ENCODE measurements around the gene TRABD2B.

TRABD2B gene

DNA sequence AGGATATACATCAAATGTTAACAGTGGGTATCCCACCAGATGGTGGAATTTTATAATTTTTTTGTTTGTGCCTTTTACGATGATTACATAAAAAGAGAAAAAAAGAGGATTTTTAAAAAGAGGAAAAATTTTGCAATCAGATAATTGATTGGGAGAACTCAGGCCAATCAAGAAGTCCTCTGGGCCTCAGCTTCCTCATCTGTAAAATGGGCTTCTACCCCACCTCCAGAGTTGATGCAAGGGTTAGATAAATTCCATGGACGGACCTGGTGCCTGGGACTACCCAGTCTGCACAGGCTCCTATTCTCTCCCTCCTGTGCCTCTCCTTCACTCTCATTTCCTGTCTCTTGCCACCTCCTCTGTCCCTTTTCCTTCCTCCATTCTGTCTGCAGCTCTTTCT is 88.9 kb downstream of the TRABD2B start:
- H3K27ac ChIP-seq (ENCODE audit: low read depth, low read length, severe bottlenecking): no peak overlapping the region
- H3K4me1 ChIP-seq (ENCODE audit: control insufficient read depth, insufficient read depth, low read length, poor library complexity, severe bottlenecking): no peaks in the 10 kb centered on the region
- H3K9me3 ChIP-seq (ENCODE audit: control insufficient read depth, low read length): no peaks in the 10 kb centered on the region
- no peaks in the 10 kb centered on the region for H3K36me3 ChIP-seq (ENCODE audit: control insufficient read depth, insufficient read depth, low read length)
- no peak overlapping the region for H3K4me3 ChIP-seq (ENCODE audit: extremely low read depth, insufficient read depth, low read length, poor library complexity, severe bottlenecking)
- 95 to 100% methylated on average over 1 to 2 of the region's 2 CpGs for WGBS, 2 experiments (ENCODE audit: insufficient coverage in 2 of 2)

DNA sequence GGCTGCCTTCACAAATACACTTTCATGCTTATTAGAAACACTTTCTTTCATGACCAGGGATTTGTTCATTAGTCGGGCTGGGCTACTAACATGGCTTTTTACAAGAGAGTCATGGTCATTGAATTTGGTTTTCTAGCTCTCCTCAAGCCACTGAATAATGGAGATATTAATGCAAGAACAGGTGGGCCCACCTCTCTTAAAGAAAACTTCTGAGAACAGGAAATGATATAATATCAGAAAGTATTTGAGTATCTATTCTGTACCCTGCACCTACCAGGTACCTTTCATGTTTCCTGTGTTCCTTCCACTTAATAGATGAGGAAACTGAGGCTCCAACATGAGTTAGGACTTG is 90.0 kb downstream of the TRABD2B start:
- H3K4me1 ChIP-seq (ENCODE audit: control insufficient read depth, insufficient read depth, low read length, poor library complexity, severe bottlenecking): no peaks in the 10 kb centered on the region

GRCh38 chr1:47906527-47907176 is 90.5 kb downstream of the TRABD2B start:
- 84 to 89% methylated on average over 11 of the region's 14 CpGs for WGBS, 2 experiments (ENCODE audit: insufficient coverage in 2 of 2)
- no peaks in the 10 kb centered on the region for H3K4me1 ChIP-seq (ENCODE audit: control insufficient read depth, insufficient read depth, low read length, poor library complexity, severe bottlenecking)
- H3K4me3 ChIP-seq (ENCODE audit: extremely low read depth, insufficient read depth, low read length, poor library complexity, severe bottlenecking): no peak overlapping the region
- no peaks in the 10 kb centered on the region for H3K36me3 ChIP-seq (ENCODE audit: control insufficient read depth, insufficient read depth, low read length)
- H3K27ac ChIP-seq (ENCODE audit: low read depth, low read length, severe bottlenecking): no peak overlapping the region
- H3K9me3 ChIP-seq (ENCODE audit: control insufficient read depth, low read length): no peaks in the 10 kb centered on the region

More for the DNA sequence above, 90.0 kb downstream of the TRABD2B start:
- H3K4me3 ChIP-seq (ENCODE audit: extremely low read depth, insufficient read depth, low read length, poor library complexity, severe bottlenecking): no peak overlapping the region
- H3K27ac ChIP-seq (ENCODE audit: low read depth, low read length, severe bottlenecking): no peak overlapping the region
- H3K9me3 ChIP-seq (ENCODE audit: control insufficient read depth, low read length): no peaks in the 10 kb centered on the region
- no CpG with 5 or more reads among the region's 1 CpG for WGBS, 2 experiments (ENCODE audit: insufficient coverage in 2 of 2)
- H3K36me3 ChIP-seq (ENCODE audit: control insufficient read depth, insufficient read depth, low read length): no peaks in the 10 kb centered on the region

- H3K36me3 ChIP-seq (ENCODE audit: control insufficient read depth, insufficient read depth, low read length): no peaks in the 10 kb centered on the region
- WGBS, 2 experiments (ENCODE audit: insufficient coverage in 2 of 2): 84 to 88% methylated on average over 2 of the region's 4 CpGs
- no peaks in the 10 kb centered on the region for H3K4me1 ChIP-seq (ENCODE audit: control insufficient read depth, insufficient read depth, low read length, poor library complexity, severe bottlenecking)
- no peak overlapping the region for H3K27ac ChIP-seq (ENCODE audit: low read depth, low read length, severe bottlenecking)
- no peaks in the 10 kb centered on the region for H3K9me3 ChIP-seq (ENCODE audit: control insufficient read depth, low read length)
- no peak overlapping the region for H3K4me3 ChIP-seq (ENCODE audit: extremely low read depth, insufficient read depth, low read length, poor library complexity, severe bottlenecking)
Observed at GRCh38 chr1:47906009-47906432, 91.2 kb downstream of the TRABD2B start.

- Histone ChIP-seq H3K4me3 (ENCODE audit: extremely low read depth, insufficient read depth, low read length, poor library complexity, severe bottlenecking) (no peak overlapping the region), H3K36me3 (ENCODE audit: control insufficient read depth, insufficient read depth, low read length) (no peaks in the 10 kb centered on the region), H3K27ac (ENCODE audit: low read depth, low read length, severe bottlenecking) (no peak overlapping the region), H3K9me3 (ENCODE audit: control insufficient read depth, low read length) (no peaks in the 10 kb centered on the region), H3K4me1 (ENCODE audit: control insufficient read depth, insufficient read depth, low read length, poor library complexity, severe bottlenecking) (no peaks in the 10 kb centered on the region)
Observed at GRCh38 chr1:47903723-47904122, 93.5 kb downstream of the TRABD2B start.

DNA sequence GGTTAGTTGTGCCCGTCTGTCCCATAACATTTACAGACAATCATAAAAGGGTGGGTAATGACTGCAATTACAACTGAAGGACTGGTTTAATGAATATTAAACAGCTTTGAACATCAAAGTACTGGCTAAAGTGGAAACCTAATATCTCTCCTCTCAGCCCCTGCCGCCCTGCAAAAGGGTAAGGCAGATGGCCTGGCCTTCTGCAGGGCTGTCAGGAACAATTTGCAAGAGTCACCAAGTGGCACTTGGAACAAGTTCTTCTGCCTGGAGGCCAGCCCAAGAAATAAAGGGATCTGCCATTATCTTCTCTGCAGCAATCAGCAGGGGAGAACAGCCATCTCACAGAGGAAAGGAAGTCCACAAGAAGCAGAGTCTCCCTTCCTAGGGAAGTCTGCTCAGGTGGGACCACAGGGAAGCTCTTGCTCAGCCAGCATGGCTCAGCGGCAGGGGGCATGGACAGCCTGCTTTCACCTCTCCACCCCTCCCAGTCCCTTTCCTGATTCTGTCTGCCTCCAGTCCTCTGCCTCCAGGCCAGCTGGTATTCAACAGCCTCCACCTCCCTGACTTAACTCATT is 96.1 kb downstream of the TRABD2B start:
- H3K9me3 ChIP-seq (ENCODE audit: control insufficient read depth, low read length): no peaks in the 10 kb centered on the region
- H3K4me3 ChIP-seq (ENCODE audit: extremely low read depth, insufficient read depth, low read length, poor library complexity, severe bottlenecking): no peak overlapping the region
- H3K36me3 ChIP-seq (ENCODE audit: control insufficient read depth, insufficient read depth, low read length): no peaks in the 10 kb centered on the region
- WGBS, 2 experiments (ENCODE audit: insufficient coverage in 2 of 2): 56 to 75% methylated on average over 1 to 2 of the region's 3 CpGs
- H3K27ac ChIP-seq (ENCODE audit: low read depth, low read length, severe bottlenecking): no peak overlapping the region
- no peaks in the 10 kb centered on the region for H3K4me1 ChIP-seq (ENCODE audit: control insufficient read depth, insufficient read depth, low read length, poor library complexity, severe bottlenecking)

DNA sequence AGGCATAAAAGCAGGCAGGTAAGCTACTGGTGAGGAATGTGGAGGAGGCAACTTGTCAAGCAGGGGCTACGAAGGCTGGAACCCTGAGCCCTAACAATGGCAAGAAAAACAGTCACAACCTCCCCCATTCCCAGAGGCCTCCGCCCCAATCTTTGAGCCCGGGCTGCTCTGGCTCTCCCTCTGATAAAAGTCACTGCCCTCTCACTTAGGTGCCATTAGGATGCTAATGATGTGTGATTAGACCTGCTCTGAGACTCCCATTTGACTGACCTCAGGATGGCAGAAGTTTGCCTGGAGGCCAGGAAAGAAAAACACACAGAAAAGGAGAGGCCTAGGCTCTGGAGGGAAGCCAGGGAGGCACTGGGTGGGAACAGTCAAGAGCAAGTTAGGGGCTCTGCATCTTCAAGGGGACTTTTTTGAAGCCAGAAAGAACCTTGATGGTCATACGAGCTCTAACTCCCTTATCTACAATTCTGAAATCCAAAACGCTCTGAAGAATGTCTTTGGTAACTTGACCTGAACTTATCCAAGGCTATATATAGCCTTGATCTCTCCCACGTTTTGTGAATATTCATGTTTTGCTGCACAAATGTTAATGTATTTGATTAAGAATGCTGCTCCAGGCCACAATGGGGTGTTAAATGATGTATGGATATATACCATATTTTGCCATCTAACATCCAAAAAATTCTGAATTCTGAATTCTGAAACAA is 98.9 kb downstream of the TRABD2B start:
- no peak overlapping the region for H3K4me3 ChIP-seq (ENCODE audit: extremely low read depth, insufficient read depth, low read length, poor library complexity, severe bottlenecking)
- H3K27ac ChIP-seq (ENCODE audit: low read depth, low read length, severe bottlenecking): no peak overlapping the region
- WGBS, 2 experiments (ENCODE audit: insufficient coverage in 2 of 2): 90% methylated on average over 2 of the region's 6 CpGs; no CpG with 5 or more reads in 1 of the 2 experiments
- no peaks in the 10 kb centered on the region for H3K36me3 ChIP-seq (ENCODE audit: control insufficient read depth, insufficient read depth, low read length)
- H3K4me1 ChIP-seq (ENCODE audit: control insufficient read depth, insufficient read depth, low read length, poor library complexity, severe bottlenecking): peaks cover 15% of the 10 kb centered on the region
- no peaks in the 10 kb centered on the region for H3K9me3 ChIP-seq (ENCODE audit: control insufficient read depth, low read length)

DNA sequence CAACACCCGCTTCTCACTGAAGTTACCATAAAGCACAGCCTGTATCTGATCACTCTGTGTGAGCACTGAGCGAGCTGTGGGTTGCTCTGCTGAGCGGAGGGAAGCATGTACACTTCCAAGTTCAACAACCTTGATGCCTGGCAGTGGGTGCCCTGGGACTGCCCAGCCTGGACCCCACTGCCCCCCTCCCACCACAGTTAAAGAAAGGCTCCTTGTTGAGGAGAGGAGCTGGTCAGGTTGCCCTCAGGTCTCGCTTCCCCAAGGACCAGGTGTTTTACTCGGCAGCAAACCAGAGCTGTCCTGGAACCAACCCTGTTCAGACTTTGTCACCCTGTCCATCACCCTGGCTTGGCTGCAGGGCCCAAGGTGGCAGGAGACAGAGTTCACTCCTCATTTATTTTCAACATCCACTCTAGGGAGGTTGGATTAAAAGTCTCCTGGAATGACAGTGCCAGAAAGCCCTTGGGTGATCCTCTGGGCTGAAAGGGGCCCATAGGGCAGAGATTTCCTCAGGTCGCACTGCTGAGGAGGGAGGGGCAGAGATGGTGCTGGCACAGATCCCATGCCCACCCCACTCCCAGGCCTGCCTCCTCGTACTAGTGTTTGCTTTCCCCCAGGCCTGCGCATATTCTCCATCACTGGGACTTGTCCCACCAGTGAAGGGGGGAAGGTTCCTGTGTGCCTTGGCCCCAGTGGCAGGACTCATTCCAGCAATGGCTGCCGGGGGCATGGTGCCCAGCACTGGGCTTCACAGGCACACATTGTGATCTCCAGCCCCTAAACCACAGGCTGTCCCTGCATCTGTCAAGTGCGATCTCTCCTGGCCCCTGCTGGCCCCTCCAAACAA is 101.7 kb downstream of the TRABD2B start:
- Histone ChIP-seq H3K4me3 (ENCODE audit: extremely low read depth, insufficient read depth, low read length, poor library complexity, severe bottlenecking) (no peak overlapping the region), H3K9me3 (ENCODE audit: control insufficient read depth, low read length) (no peaks in the 10 kb centered on the region), H3K27ac (ENCODE audit: low read depth, low read length, severe bottlenecking) (no peak overlapping the region), H3K4me1 (ENCODE audit: control insufficient read depth, insufficient read depth, low read length, poor library complexity, severe bottlenecking) (peaks cover 15% of the 10 kb centered on the region), H3K36me3 (ENCODE audit: control insufficient read depth, insufficient read depth, low read length) (no peaks in the 10 kb centered on the region)
- 81 to 84% methylated on average over 4 to 7 of the region's 10 CpGs for WGBS, 2 experiments (ENCODE audit: insufficient coverage in 2 of 2)

DNA sequence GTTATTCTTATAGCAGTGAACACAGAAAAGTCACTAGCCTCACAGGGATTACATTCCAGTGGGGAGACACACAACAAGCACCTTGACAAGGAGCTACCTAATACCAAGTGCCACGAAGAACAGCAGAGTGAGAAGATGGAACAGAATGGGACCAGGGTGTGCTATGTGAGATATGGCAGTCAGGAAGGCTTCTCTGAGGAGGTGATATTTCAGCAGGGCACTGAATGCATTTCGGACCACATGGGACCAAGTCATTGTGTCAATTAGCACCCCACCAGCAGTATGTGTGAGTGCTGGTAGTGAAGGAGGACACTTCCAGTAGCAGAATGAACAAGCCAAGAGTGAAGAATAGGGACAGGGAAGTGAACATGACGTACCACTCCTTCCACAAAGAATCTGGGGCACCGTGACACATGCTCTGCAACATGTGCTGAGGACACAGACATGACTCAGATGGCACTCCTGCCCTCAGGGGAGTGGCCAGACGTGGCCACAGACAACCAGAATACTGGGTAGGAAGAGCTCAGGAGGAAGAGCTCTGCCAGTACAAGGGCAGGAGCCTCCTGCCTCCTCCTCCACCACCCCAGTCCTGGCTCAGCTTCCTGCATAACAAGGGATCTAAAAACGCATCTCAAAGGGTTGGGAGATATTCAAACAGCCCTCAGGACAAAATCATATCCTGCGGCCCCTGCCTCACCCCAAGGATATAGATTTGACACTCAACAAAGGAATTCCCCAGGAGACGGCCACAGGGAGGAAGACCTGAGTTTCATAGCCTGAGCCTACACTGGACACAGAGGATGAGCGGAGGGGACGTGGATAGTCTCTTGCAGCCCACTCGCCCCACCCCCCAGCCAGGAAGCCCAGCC is 102.5 kb downstream of the TRABD2B start:
- peaks cover 15% of the 10 kb centered on the region for H3K4me1 ChIP-seq (ENCODE audit: control insufficient read depth, insufficient read depth, low read length, poor library complexity, severe bottlenecking)
- H3K4me3 ChIP-seq (ENCODE audit: extremely low read depth, insufficient read depth, low read length, poor library complexity, severe bottlenecking): no peak overlapping the region
- no peaks in the 10 kb centered on the region for H3K36me3 ChIP-seq (ENCODE audit: control insufficient read depth, insufficient read depth, low read length)
- WGBS, 2 experiments (ENCODE audit: insufficient coverage in 2 of 2): 47 to 55% methylated on average over 7 to 8 of the region's 11 CpGs
- H3K9me3 ChIP-seq (ENCODE audit: control insufficient read depth, low read length): no peaks in the 10 kb centered on the region
- no peak overlapping the region for H3K27ac ChIP-seq (ENCODE audit: low read depth, low read length, severe bottlenecking)

DNA sequence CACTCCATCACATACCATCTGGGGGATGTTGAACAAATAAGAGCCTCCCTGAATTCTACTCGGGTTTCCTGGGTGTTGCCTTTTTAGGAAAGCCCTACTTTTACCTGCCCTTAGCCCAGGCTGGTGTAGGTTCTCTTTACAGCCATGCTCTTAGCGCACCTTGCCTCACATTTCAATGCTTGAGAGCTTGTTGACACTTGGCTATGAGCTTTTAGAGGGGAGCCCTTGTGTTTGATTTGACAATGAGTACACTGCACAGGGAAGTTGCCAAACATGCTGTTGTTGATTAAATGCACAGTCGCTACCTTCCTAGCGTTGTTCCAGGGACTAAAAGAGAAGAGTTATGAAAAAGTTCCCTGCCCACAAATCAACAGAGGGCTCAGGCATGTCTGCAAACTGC is 103.8 kb downstream of the TRABD2B start:
- 82 to 85% methylated on average over 4 of the region's 4 CpGs for WGBS, 2 experiments (ENCODE audit: insufficient coverage in 2 of 2)
- H3K36me3 ChIP-seq (ENCODE audit: control insufficient read depth, insufficient read depth, low read length): no peaks in the 10 kb centered on the region

More for the DNA sequence above, 103.8 kb downstream of the TRABD2B start:
- peaks cover 15% of the 10 kb centered on the region for H3K4me1 ChIP-seq (ENCODE audit: control insufficient read depth, insufficient read depth, low read length, poor library complexity, severe bottlenecking)
- no peaks in the 10 kb centered on the region for H3K9me3 ChIP-seq (ENCODE audit: control insufficient read depth, low read length)
- no peak overlapping the region for H3K4me3 ChIP-seq (ENCODE audit: extremely low read depth, insufficient read depth, low read length, poor library complexity, severe bottlenecking)
- H3K27ac ChIP-seq (ENCODE audit: low read depth, low read length, severe bottlenecking): no peak overlapping the region
